Colonic mucosa (tissue), 4 donors: ENCODE data around the gene SPATA13. TPM values are rescaled to one million over a fixed set of nuclear protein-coding genes. Genes with fewer than 3 reads are reported as not detected.

ENCODE experiments used
- DNase-seq: peaks from one replicate; pipeline ENCODE4 v3.0.0-alpha.2; 2020
- H3K27ac ChIP-seq: fragments of 200-600 bp; one replicate; pipeline ENCODE4 v1.8.0; 2021
- H3K27me3 ChIP-seq: fragments of 200-600 bp; one replicate; pipeline ENCODE4 v1.8.0; 2021
- H3K36me3 ChIP-seq: fragments of 200-600 bp; one replicate; pipeline ENCODE4 v1.8.0; 2021
- H3K4me1 ChIP-seq: fragments of 200-600 bp; one replicate; pipeline ENCODE4 v1.8.0; 2021; ENCODE audit warnings: mild to moderate bottlenecking
- H3K4me3 ChIP-seq: fragments of 200-600 bp; one replicate; pipeline ENCODE4 v1.8.0; 2021
- H3K9ac ChIP-seq, 2 donors: one replicate each; pipeline ENCODE4 v1.7.0; 2013; ENCODE audit warnings: control low read depth in 2 of 2, low read depth in 2 of 2, low read length in 2 of 2
- H3K9me3 ChIP-seq: fragments of 200-600 bp; one replicate; pipeline ENCODE4 v1.8.0; 2021
- CTCF ChIP-seq: fragments of 200-600 bp; IDR thresholded peaks from one replicate; pipeline ENCODE4 v1.8.0; 2022; ENCODE audit warnings: antibody characterized with exemption, mild to moderate bottlenecking
- intact Hi-C: fragments of 100-400 bp; cut with DNase I; formaldehyde crosslinking; loops from one replicate; pipeline ENCODE4 v1.14.1; 2022
- total RNA-seq, 2 donors: library from RNA; stranded (reverse); fragmentation: NEBNext Ultra II Directional in 1 of 2; extraction: Animal tissue kit (Norgen Biotek cat#: 25700) in 1 of 2; gene quantifications; one replicate each; pipeline ENCODE4 v1.2.1, GENCODE V29; 2021
- donor health status: healthy.
- donor health status: DM: no; HTN: no; CAD: no.
- donor health status: DM: no; HTN: no; CAD: no.

The SPATA13 gene
- total RNA-seq, 2 donors from 2014 or later, result 41.5 to 43.8 TPM

DNA sequence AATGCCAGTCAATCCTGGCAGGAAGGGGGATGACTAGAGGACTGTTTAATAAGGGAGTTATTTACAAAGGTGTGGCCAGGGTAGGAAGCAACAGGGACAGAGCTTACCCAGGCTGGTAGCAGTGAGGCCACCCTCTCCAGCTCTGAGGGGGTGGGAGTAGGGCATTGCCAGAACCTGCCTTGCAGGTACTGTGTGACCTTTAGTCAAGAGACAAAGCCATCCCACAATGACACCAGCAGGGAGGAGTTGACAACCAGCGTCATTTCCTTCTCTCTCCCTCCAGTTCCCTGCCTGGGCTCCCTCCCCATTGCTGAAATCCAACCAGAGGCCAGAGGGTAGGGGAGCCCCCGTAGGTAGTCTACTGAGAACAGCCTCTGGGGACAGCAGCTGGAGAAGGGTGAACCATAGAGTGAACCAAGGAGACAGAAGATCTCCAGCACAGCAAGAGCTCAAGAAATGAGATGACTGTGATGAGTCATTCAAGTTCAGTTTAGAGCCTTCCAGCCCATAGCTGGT, 33.3 kb upstream of the SPATA13 start:
- no peak overlapping the region for H3K4me3 ChIP-seq
- intact Hi-C loops, result no loop called here
- H3K36me3 ChIP-seq, result no peaks in the 10 kb centered on the region
- no peaks in the 10 kb centered on the region for H3K27me3 ChIP-seq
- peak overlapping the region; percentile 47 for H3K27ac ChIP-seq
- TF ChIP-seq CTCF, result no peak
- DNase-seq, result peak; percentile 82
- H3K9me3 ChIP-seq, result peaks cover 4% of the 10 kb centered on the region
- H3K9ac ChIP-seq, result no peak overlapping the region
- H3K4me1 ChIP-seq, result no peaks in the 10 kb centered on the region

DNA sequence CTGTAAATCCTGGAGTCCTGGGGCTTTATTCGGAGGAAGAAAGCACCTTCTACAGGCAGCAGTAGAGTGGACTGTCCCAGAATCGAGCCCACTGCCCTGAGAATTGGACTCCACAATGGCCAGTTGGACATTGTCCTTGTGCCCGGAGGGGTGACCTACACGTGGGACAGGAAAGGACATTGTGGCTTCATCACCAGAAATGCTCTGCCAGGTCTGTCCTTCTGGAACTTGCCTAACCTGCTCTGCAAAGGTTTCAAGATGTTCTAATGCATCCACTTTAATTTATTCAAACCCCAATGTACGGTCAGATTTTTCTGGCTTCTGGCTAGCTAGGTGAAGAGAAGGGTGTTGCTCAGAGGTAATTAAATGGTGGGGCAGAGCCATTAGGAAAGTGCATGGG, 32.4 kb upstream of the SPATA13 start:
- H3K27me3 ChIP-seq, result no peaks in the 10 kb centered on the region
- H3K4me1 ChIP-seq, result no peaks in the 10 kb centered on the region
- H3K4me3 ChIP-seq, result no peak overlapping the region
- H3K36me3 ChIP-seq, result no peaks in the 10 kb centered on the region
- H3K27ac ChIP-seq, result no peak overlapping the region
- DNase-seq, result no peak
- no peak for TF ChIP-seq CTCF
- no peak overlapping the region for H3K9ac ChIP-seq
- peaks cover 4% of the 10 kb centered on the region for H3K9me3 ChIP-seq
- intact Hi-C loops, result no loop called here

DNA sequence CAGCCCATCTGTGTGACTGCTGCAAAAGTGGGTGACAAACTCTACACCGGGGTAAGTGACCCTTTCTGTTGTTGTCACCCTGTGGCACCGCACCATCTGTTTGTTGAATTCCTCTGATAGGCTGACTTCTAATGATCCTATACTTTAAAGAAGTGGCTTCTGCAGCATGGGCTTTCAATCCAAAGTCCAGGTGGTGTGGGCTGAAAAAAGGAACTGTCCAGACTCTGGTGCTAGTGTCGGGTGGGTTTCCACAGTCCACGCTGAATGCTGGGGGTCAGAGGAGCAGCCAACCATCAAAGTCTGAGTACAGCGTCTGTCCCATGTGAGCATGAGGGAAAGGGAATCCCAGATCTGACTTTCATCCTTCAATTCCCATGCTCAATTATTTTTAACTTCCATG, 31.6 kb upstream of the SPATA13 start:
- H3K9me3 ChIP-seq, result peaks cover 4% of the 10 kb centered on the region
- no peaks in the 10 kb centered on the region for H3K27me3 ChIP-seq
- no peak for DNase-seq
- no peak for TF ChIP-seq CTCF
- no peak overlapping the region for H3K9ac ChIP-seq
- no peak overlapping the region for H3K27ac ChIP-seq
- no peaks in the 10 kb centered on the region for H3K4me1 ChIP-seq
- H3K36me3 ChIP-seq, result no peaks in the 10 kb centered on the region
- intact Hi-C loops, result no loop called here
- no peak overlapping the region for H3K4me3 ChIP-seq

DNA sequence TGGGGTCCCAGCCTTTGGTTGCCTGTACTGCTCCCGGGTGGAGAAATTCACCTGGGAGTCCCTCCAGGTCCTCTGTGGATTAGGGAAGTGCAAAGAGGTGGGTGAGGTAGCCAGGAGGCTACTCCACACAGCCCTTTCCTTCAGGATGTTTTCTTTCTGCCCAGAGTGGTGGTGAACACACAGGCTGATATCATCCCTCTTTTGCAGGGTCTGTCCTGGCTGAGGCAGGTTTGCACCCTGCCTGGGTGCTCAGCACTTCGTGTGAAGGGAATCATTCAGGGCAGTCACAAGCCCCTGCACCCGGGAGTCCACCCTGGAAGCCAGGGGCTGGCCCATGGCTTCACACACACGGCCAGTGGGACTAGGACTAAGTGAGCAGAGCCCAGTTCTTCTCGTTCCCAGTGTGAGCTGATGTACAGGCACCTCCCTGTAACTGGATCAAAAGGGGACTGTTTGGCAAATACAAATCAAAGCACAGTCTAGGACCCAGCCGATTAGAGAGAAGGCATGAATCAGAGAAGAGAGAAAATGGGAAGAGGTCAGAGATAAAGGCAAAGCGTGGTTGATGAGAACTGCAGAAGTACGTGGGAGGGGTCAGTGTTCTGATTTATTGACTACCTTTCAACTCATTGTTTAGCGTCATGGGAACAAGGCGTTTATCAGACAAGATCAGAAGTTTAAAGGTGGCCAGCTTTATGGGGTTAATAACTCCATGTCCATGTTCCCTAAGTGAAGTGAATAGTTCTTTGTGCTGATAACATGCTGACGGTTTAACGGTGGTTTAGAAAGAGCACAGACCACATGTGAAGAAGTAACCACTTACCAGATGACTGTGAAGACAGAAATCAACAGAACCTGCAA, 30.4 kb upstream of the SPATA13 start:
- no peaks in the 10 kb centered on the region for H3K4me1 ChIP-seq
- no peak for TF ChIP-seq CTCF
- peak overlapping the region; percentile 31 for H3K27ac ChIP-seq
- H3K36me3 ChIP-seq, result no peaks in the 10 kb centered on the region
- no peak overlapping the region for H3K9ac ChIP-seq
- intact Hi-C loops, result no loop called here
- no peak overlapping the region for H3K4me3 ChIP-seq
- no peaks in the 10 kb centered on the region for H3K27me3 ChIP-seq
- no peak for DNase-seq
- peaks cover 4% of the 10 kb centered on the region for H3K9me3 ChIP-seq

DNA sequence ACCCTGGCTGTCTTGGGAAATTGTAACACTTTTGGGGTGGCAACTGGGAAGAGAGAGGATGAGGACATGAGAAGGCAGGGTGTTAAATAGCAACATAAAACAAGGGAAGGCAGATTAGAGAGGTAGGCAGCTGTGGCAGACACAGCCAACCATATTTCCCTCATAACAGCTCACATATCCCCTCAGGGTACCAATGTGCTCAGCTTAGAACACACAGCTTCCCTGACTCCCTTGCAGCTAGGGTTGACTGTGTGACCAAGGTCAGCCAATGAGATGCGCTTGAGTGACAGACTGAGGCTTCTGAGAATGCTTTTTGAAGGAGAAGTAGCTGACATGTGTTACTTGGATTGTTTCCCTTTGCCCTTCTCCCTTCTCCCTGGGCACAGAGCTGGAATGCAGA, 28.8 kb upstream of the SPATA13 start:
- no peak for TF ChIP-seq CTCF
- intact Hi-C loops, result no loop called here

More for the DNA sequence above, 28.8 kb upstream of the SPATA13 start:
- peaks cover 4% of the 10 kb centered on the region for H3K9me3 ChIP-seq
- no peak overlapping the region for H3K9ac ChIP-seq
- no peaks in the 10 kb centered on the region for H3K4me1 ChIP-seq
- no peaks in the 10 kb centered on the region for H3K36me3 ChIP-seq
- no peaks in the 10 kb centered on the region for H3K27me3 ChIP-seq
- DNase-seq, result no peak
- no peak overlapping the region for H3K4me3 ChIP-seq
- H3K27ac ChIP-seq, result no peak overlapping the region
